HG03342 (cell line): Measurements from ENCODE around the gene YY2.
"Not testable (repeated sequence)": the region's sequence is repeated elsewhere in the genome, so short reads cannot be mapped to it uniquely, and the experiment has no call there.

Source experiments
- ATAC-seq: cut with Tn5 transposase; IDR thresholded peaks from one replicate; pipeline ENCODE4 v1.9.1; 2021; ENCODE audit warnings: mild to moderate bottlenecking, moderate library complexity; ENCODE audit not compliant: unreplicated experiment

The YY2 gene

DNA sequence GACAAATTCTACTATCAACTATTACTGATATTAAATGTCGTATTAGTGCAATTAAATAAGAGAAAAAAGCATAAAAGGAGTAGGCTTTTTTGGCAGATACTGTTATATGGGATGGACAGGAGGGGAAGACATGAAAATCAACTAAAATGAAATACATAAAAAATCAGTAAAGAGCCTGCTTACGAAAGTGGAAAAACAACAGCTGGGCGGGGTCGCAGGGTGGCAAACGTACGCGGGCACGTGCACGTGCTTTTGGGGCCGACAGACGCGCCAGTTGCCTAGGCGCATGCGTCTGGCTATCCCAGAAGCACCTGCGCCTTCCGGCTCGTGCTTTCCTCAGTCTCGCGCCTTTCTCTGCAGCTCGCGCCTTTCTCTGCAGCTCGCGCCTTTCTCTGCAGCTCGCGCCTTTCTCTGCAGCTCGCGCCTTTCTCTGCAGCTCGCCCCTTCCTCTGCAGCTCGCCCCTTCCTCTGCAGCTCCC lies at the start of gene YY2:
Gene YY2, plus strand, starts transcription at position 51 of the 479 bp plus-strand sequence. CDS start 498 bp downstream, outside the sequence.
- ATAC-seq: no peak

DNA sequence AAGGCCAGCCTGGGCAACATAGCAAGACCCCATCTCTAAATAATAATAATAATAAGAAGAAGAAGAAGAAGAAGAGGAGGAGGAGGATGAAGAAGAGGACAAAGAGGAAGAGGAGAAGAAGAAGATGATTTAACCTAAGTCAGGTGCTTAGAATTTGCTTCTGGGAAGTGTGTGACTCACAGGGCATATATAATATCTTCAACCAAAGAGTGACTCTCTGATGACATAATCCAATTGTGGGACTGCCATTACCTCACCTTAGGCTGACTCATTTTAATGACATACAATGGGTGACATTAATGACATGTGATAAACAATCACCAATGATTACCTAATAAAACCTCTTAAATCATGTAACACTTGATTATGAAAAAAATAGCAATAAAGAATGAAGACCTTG lies 49.1 kb upstream of the YY2 start:
- no peak for ATAC-seq

GRCh38 chrX:21811832-21812231 lies 44.0 kb upstream of the YY2 start:
- no peak for ATAC-seq

- no peak for ATAC-seq
Measured at GRCh38 chrX:21812628-21813027, 43.2 kb upstream of the YY2 start.

DNA sequence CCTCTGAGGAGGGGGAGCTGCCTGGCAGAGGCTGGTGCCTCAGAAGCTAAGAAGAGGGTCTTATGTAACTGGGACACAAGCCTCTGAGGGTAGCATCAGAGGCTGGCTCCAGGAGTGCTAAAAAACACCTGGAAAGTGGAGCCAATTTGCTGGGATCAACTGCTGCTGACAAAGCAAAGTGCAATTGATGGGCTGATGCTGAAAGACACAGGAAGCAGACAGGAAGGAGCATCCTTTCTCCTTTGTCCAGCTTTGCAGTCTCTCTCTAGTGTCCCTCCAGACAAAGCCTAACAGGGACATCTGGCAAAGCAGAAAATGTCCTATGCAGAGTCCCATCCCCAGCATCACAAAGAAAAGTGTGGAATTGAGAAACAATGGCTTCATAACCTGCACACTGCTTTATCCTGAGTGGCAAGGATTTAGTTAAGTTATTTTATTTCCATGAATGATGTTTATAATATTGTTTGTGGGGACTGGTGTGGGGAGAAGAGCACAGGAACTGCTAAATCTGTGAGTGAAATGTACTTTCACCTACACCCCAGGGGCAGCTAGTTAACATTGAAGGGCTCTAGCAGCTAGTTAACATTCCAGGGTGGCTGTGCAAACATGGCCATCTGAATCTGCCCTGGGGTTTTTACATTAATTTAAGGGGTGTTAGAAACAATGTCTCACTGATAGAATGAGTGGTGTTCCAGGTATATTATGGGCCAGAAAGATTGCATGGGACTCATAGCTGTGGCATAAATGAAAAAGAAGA lies 42.0 kb upstream of the YY2 start:
- no peak for ATAC-seq

- no peak for ATAC-seq
Measured at GRCh38 chrX:21816136-21816535, 39.7 kb upstream of the YY2 start.

DNA sequence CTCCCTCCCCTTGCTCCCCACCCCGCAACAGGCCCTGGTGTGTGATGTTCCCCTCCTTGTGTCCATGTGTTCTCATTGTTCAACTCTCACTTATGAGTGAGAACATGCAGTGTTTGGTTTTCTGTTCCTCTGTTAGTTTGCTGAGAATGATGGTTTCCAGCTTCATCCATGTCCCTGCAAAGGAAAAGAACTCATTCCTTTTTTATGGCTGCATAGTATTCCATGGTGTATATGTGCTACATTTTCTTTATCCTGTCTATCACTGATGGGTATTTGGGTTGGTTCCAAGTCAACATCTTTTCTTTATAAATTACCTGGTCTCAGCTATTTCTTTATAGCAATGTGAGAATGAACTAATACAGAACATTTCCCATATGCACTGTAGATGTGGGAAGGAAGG lies 35.6 kb upstream of the YY2 start:
- not testable (repeated sequence) for ATAC-seq

DNA sequence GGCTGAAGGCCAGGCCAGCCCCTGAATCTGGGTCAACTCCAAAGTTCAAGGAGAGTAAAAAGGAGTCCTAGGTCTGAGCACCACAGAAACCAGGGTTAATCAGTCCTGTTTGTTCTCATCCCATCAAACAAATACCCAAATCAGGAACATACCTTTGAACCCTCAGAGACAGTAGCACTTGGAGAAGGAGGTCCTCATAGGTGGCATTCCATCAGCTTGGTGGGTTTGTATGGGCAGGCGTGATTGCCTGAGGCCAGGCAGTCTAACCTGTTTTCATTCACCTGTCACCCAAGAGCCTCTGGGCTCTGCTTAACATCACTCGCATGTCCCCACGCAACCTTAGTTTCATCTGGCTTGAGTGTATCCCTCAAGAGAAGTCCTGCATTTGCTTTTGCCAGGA lies 33.9 kb upstream of the YY2 start:
- ATAC-seq: no peak

GRCh38 chrX:21831496-21831895 lies 24.3 kb upstream of the YY2 start:
- ATAC-seq: no peak

- ATAC-seq: no peak
Measured at GRCh38 chrX:21837056-21837455, 18.7 kb upstream of the YY2 start.

DNA sequence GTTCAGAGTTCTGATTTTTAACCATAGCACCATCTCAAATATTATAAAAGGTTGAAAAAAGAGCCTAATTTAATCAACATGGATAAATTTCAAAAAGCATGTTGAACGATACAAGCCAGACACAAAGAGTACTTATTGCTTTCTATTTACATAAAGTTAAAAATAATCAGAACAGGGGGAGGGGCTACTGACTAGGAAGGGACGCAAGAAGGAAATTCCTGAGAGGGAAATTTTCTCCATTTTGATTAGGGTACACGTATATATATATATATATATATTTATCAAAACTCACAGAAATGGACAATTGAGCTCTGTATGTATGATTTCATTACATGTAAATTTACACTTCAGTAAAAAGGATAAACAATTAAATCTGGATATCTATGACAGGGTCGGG lies 16.9 kb upstream of the YY2 start:
- ATAC-seq: peak; percentile 31

DNA sequence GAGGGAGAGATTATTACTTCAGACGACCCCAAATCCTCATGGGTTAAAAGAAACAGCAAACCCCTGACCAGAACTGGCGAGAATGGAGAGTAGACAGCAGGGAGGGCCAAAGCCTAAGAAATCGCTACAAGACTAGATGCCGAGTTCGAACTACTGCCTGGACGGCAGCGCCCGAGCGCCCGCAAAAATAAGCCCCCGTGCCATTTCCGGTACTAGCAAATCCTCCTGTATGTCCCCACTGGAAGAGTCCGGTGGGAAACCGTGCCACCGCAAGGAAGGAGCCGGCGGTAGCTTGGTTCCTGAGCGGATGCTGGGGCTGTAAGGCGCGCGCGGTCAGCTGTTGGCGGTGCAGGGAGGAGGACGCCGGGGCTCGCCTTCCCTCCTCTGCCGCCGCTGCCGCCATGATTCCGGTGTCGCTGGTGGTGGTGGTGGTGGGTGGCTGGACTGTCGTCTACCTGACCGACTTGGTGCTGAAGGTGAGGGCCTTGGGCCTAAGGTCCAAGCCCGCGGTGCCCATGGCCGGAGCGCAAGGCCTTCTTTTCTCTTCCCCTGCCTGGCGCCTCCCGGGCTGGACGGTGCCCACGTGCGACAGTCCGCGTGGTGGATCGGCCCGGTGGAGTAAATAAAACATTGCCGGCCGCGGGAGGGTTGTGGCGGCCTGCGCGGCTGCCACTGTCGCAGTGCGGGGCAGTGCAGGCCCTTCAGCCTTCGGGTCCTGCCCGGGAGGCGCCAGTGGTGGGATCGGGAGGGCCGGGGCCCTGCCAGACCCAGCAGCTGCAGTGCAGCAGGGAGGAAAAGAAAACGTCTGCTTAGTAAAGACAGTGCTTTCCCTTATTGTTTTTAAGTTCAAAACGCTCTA lies 16.2 kb upstream of the YY2 start, which contains the start of gene MBTPS2:
Gene MBTPS2, plus strand, starts transcription at position 284 of the 859 bp plus-strand sequence. Its CDS starts 118 bp downstream, at position 402.
- peak; percentile 80 for ATAC-seq

GRCh38 chrX:21840193-21840545 lies 15.6 kb upstream of the YY2 start:
- no peak for ATAC-seq

DNA sequence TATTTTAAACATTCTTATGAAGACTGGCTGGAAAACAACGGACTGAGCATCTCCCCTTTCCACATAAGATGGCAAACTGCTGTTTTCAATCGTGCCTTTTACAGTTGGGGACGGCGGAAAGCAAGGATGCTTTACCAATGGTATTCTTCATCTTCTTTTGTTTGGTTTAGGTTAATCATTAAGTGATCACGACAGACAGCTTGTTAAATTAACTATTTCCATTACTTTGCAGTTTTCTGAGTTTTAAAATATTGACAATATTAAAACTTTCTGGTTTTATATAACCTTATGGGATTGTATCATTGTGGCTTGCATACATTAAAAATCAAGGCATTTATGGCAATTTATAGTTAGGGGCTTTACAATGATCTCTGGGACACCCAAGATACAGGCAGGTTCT lies 12.6 kb upstream of the YY2 start:
- ATAC-seq: no peak

- ATAC-seq: no peak
Measured at GRCh38 chrX:21845096-21845495, 10.7 kb upstream of the YY2 start.

DNA sequence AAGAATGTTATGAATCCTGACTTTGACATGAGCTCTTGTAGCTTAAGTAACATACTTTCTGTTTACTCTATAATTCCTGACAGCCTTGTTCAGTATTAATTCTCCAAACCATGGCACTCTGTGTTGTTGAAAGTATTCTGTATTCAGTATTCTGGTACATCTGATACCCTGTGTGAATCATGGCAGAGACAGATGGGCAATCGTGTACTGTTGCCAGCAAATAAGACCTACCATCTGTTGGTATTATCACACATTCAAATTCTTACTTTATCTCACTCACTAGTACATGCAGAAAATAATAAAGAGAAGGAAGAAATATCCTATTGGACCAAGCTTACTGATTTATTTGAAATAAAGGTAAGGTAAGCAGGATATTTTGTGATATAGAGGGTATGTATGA lies 8.4 kb upstream of the YY2 start:
- no peak for ATAC-seq

GRCh38 chrX:21853578-21853977 lies 2.2 kb upstream of the YY2 start:
- no peak for ATAC-seq

DNA sequence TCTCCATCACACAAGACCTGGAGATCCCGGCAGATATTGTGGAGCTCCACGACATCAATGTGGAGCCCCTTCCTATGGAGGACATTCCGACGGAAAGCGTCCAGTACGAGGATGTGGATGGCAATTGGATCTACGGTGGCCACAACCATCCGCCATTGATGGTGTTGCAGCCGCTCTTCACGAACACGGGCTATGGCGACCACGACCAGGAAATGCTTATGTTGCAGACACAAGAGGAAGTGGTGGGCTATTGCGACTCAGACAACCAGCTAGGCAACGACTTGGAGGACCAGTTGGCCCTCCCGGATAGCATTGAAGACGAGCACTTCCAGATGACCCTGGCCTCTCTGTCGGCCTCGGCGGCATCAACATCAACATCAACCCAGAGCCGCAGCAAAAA lies 717 bp downstream of the YY2 start:
- no peak for ATAC-seq

DNA sequence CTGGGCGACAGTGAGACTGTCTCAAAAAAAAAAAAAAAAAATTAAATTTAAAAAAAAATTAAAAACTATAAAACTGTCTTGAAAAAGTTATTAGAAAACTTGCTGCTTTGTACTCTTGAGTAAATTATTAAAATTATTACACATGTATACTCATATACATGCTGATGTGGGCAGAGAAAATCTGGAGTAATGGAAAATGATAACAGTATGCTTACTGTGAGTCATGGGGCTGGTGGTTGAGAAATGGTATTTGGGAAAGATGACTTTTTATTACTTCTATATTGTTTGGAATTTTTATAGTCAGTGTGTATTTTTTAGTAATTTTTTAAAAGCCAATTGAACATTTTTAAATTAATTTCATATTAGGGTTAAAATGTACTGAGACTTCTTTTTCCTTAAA lies 7.5 kb downstream of the YY2 start:
- ATAC-seq: no peak

GRCh38 chrX:21865436-21865835 lies 9.6 kb downstream of the YY2 start:
- ATAC-seq: no peak

DNA sequence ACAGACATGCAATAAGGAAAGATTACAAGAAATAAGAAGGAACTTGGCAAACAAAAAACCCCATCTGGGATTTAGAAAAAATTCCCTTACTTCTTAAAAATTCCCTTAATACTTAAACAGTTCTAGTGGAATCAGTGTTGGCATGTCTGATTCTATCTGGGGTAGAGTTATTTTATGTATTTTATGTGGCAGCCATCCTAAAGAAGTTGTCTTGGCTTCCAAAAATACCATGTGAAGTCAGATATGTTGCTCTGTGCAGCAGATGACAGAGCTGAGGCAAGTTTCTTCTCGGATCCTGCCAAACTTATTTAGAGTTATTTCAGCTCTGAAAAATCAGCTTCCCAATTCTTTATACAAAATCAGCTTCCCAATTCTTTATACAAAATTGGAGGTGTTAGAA lies 14.7 kb downstream of the YY2 start:
- no peak for ATAC-seq
